Psoas muscle (tissue), 8 donors: Measurements from ENCODE around the gene OTOP1. TPM values are rescaled to one million over a fixed set of nuclear protein-coding genes. Genes with fewer than 3 reads are reported as not detected.
A peak's percentile ranks its signal among the peaks of the same experiment; 100 is the strongest.
"Not testable (repeated sequence)": the region's sequence is repeated elsewhere in the genome, so short reads cannot be mapped to it uniquely, and the experiment has no call there.

Experiments used
- ATAC-seq, 4 donors: fragments of 200-7000 bp; cut with Tn5 transposase; one replicate each; pipeline ENCODE4 v1.9.1; 2020; ENCODE audit warnings: moderate library complexity in 3 of 4, mild to moderate bottlenecking in 2 of 4
- DNase-seq, 2 donors: peaks; one replicate each; pipeline ENCODE4 v3.0.0-alpha.2; 2020
- H3K27ac ChIP-seq: fragments of 200-600 bp; one replicate; pipeline ENCODE4 v1.8.0; 2022
- H3K27me3 ChIP-seq, 3 donors: fragments of 200-600 bp in 1 of 3; one replicate each; pipeline versions ENCODE4 v1.6.1 to v1.8.0; 2013 to 2022; ENCODE audit warnings: low read length in 2 of 3, mild to moderate bottlenecking in 2 of 3, moderate library complexity in 1 of 3; ENCODE audit not compliant: insufficient read depth in 3 of 3
- H3K36me3 ChIP-seq, 2 donors: fragments of 200-600 bp in 1 of 2; one replicate each; pipeline versions ENCODE4 v1.6.1 to v1.8.0; 2013 to 2022; ENCODE audit warnings: low read depth in 1 of 2, mild to moderate bottlenecking in 1 of 2, moderate library complexity in 1 of 2; ENCODE audit not compliant: insufficient read depth in 1 of 2
- H3K4me1 ChIP-seq: fragments of 200-600 bp; one replicate; pipeline ENCODE4 v1.8.0; 2022
- H3K4me3 ChIP-seq: fragments of 200-600 bp; one replicate; pipeline ENCODE4 v1.8.0; 2022; ENCODE audit warnings: mild to moderate bottlenecking
- H3K9me3 ChIP-seq: fragments of 200-600 bp; one replicate; pipeline ENCODE4 v1.8.0; 2022
- WGBS, 3 donors: extraction: QIAGEN DNeasy Blood & Tissue Kit; methylation state at CpG; one replicate each; pipeline versions ENCODE4 v1.1.6 to v1.1.7; 2013; 5-methylcytosine and 5-hydroxymethylcytosine counted together
- intact Hi-C, 2 donors: fragments of 100-400 bp; cut with DNase I; formaldehyde crosslinking; loops; one replicate each; pipeline versions ENCODE4 v1.11.0 to v1.14.2; 2022
- polyA plus RNA-seq, 3 donors: library from polyadenylated mRNA; stranded (reverse); fragments of 200-250 nt; gene quantifications; one replicate each; pipeline ENCODE4 v1.2.3, GENCODE V29; 2013
- total RNA-seq, 4 donors: library from RNA; stranded (reverse); fragmentation: NEBNext Ultra II Directional in 2 of 4; extraction: Animal tissue kit (Norgen Biotek cat#: 25700) in 2 of 4; gene quantifications; one replicate each; pipeline versions ENCODE4 v1.2.1 to v1.2.4, GENCODE V29; 2021 to 2023
- TF ChIP-seq, protein P1 (sequence below): fragments of 200-600 bp; IDR thresholded peaks from one replicate; pipeline ENCODE4 v1.8.0; 2022; ENCODE audit warnings: antibody characterized with exemption
- donor health status: healthy with polysubstance abuse.
- donor health status: DM: no; HTN: no; CAD: no; lungs with moderate emphysema.
- donor health status: Bipolar disorder and iron deficiency.
- donor health status: healthy.
- donor health status: DM: yes; HTN: yes; CAD: no.
- donor health status: DM: no; HTN: no; CAD: no.
- donor health status: DM: no; HTN: no; CAD: no.
- donor health status: DM: yes; HTN: yes; CAD: no.

Gene OTOP1
- total and polyA plus RNA-seq, 7 donors, result not detected

DNA sequence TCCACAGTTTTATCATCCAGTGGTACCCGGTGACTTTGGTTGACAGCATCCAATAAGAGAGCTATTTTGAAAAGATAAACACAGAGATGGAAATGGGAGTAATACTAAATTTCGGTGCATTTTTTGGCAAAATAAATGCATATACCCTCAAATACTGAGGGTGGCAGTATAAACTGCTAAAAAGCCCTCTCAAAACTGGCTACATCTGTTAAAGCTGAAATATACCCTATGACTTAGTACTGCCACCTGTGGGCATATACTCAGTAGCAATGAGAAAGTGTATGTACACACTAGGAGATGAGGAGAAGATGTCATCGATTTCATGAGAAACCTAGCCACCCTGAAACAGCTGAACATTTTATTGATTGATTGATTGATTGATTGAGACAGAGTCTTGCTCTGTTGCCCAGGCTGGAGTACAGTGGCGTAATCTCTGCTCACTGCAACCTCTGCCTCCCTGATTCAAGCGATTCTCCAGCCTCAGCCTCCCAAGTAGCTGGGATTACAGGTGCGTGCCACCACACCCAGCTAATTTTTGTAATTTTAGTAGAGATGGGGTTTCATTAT lies 33.5 kb upstream of the OTOP1 start:
- H3K36me3 ChIP-seq, result no peaks in the 10 kb centered on the region
- ATAC-seq (peak in 1 of 4 donors; percentile 43), DNase-seq (no peak)
- H3K27me3 ChIP-seq, result peaks cover 0 to 15% (median 3%) of the 10 kb centered on the region in 3 donors
- TF ChIP-seq, protein P1, sequence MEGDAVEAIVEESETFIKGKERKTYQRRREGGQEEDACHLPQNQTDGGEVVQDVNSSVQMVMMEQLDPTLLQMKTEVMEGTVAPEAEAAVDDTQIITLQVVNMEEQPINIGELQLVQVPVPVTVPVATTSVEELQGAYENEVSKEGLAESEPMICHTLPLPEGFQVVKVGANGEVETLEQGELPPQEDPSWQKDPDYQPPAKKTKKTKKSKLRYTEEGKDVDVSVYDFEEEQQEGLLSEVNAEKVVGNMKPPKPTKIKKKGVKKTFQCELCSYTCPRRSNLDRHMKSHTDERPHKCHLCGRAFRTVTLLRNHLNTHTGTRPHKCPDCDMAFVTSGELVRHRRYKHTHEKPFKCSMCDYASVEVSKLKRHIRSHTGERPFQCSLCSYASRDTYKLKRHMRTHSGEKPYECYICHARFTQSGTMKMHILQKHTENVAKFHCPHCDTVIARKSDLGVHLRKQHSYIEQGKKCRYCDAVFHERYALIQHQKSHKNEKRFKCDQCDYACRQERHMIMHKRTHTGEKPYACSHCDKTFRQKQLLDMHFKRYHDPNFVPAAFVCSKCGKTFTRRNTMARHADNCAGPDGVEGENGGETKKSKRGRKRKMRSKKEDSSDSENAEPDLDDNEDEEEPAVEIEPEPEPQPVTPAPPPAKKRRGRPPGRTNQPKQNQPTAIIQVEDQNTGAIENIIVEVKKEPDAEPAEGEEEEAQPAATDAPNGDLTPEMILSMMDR, result no peak
- H3K4me1 ChIP-seq, result no peaks in the 10 kb centered on the region
- H3K4me3 ChIP-seq, result no peak overlapping the region
- no peak overlapping the region for H3K27ac ChIP-seq
- intact Hi-C loops, result no loop called here
- H3K9me3 ChIP-seq, result no peaks in the 10 kb centered on the region
- 64% methylated on average over 6 of the region's 6 CpGs for WGBS, 3 donors

DNA sequence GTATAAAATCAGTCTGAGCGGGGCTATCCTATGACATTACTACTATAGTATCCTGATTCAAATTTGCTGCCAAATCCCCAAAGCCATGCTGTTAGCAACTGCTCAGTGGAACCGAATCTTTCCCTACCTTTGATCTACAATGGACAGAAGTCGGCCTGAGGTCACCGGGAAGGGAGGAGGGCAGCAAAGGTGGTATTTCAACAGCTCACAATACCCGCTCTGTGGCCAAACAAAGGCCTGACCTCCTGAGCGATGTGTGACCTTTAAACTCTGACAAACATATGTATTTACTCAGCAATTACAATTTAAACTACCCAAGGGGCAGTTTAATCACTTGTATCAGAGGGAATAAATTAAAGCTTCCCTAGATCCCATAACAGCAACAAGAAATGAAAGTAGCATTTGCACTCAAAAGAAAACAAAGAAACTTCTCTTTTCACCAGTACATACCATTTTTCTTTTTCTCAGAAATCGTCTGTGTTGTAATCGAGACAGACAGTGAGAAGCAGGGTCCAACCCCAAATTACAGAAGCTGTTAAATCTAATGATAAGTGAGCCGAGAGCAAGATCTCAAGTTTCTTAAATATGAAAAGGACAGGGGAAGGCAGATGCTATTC lies 32.9 kb upstream of the OTOP1 start:
- no peaks in the 10 kb centered on the region for H3K36me3 ChIP-seq
- H3K4me1 ChIP-seq, result no peaks in the 10 kb centered on the region
- no peak overlapping the region for H3K27ac ChIP-seq
- H3K9me3 ChIP-seq, result no peaks in the 10 kb centered on the region
- no peak overlapping the region for H3K4me3 ChIP-seq
- intact Hi-C loops, result loop anchor here in 1 of 2 donors (5.0 kb wide), 1 partner anchor 78 kb away; no protein-coding TSS in a partner anchor
- WGBS, 3 donors, result 17 to 23% (median 22%) methylated on average over 9 of the region's 9 CpGs
- peaks cover 0 to 15% (median 3%) of the 10 kb centered on the region in 3 donors for H3K27me3 ChIP-seq
- no peak for ATAC-seq
- DNase-seq, result no peak
- TF ChIP-seq, protein P1, result no peak

DNA sequence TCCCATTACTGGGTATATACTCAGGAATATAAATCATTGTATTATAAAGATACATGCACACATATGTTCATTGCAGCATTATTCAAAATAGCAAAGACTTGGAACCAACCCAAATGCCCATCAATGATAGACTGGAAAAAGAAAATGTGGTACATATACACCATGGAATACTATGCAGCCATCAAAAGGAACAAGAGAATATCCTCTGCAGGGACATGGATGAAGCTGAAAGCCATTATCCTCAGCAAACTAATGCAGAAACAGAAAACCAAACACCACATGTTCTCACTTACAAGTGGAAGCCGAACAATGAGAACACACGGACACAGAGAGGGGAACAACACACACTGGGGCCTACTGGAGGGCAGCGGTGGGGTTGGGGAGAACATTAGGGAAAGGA lies 31.0 kb upstream of the OTOP1 start:
- H3K36me3 ChIP-seq, DNase-seq, H3K4me1 ChIP-seq, H3K9me3 ChIP-seq, H3K4me3 ChIP-seq, H3K27ac ChIP-seq, ATAC-seq: not testable (repeated sequence)
- peaks cover 0 to 15% (median 3%) of the 10 kb centered on the region in 3 donors for H3K27me3 ChIP-seq
- intact Hi-C loops, result loop anchor here in 1 of 2 donors (5.0 kb wide), 1 partner anchor 80 kb away; no protein-coding TSS in a partner anchor
- 72 to 84% (median 77%) methylated on average over 3 of the region's 3 CpGs for WGBS, 3 donors

DNA sequence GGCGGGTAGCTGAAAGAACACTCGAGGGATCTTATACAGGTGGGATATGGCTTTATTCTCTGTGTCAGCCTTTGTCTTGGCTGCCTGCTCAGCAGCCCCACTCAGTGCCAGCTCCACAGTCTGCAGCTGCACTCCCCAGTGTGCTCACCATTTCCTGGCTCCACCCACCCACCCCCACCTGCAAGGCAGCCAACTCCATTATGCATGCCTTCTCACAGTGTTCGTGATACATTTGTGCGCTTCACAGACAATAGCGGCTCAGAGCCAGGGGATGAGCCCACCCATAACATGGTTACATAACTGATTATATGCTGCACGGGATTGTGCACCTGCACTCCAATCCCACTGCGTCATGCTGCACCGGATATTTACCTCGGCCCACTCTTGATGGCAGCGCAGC lies 30.1 kb upstream of the OTOP1 start:
- Histone ChIP-seq H3K27ac (no peak overlapping the region), H3K4me1 (no peaks in the 10 kb centered on the region), H3K4me3 (no peak overlapping the region), H3K9me3 (no peaks in the 10 kb centered on the region), H3K27me3 (peaks cover 0 to 15% (median 3%) of the 10 kb centered on the region in 3 donors), H3K36me3 (no peaks in the 10 kb centered on the region)
- no peak for DNase-seq
- TF ChIP-seq, protein P1, result no peak
- 39 to 43% (median 42%) methylated on average over 9 to 10 of the region's 10 CpGs for WGBS, 3 donors
- ATAC-seq, result peak in 1 of 4 donors; percentile 42
- intact Hi-C loops, result loop anchor here in 1 of 2 donors (5.0 kb wide), 1 partner anchor 81 kb away; no protein-coding TSS in a partner anchor

DNA sequence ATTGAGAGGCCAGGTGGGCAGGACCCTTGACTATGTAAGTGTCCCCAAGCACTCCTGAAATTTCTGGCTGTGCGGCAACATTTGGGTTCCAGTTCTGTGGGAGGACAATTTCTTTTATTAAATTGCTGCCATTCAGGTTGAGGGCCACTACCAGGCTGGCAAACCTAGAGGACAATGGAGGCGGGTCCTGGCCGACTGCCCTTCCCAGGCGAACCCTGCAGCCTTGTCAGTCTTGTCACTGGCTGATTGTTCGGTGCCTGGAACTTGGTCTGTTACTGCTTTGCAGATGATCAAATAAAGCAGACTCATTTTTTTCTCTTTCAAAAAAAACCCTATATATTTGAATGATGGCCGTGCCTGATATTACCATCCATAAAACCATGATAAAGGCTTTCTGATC lies 27.9 kb upstream of the OTOP1 start:
- H3K27me3 ChIP-seq, result peaks cover 0 to 15% (median 3%) of the 10 kb centered on the region in 3 donors
- WGBS, 3 donors, result 65 to 83% (median 74%) methylated on average over 6 of the region's 6 CpGs
- no peak overlapping the region for H3K27ac ChIP-seq
- intact Hi-C loops, result loop anchor here (2.0 to 5.0 kb wide), 2 partner anchors 80 to 83 kb away; no protein-coding TSS in a partner anchor
- H3K36me3 ChIP-seq, result no peaks in the 10 kb centered on the region
- no peaks in the 10 kb centered on the region for H3K4me1 ChIP-seq
- no peak overlapping the region for H3K4me3 ChIP-seq
- ATAC-seq (no peak), DNase-seq (no peak)
- no peaks in the 10 kb centered on the region for H3K9me3 ChIP-seq
- TF ChIP-seq, protein P1, result no peak
